HG03064 (cell line): ENCODE data around the gene CTU2.

ENCODE experiments used
- ATAC-seq: cut with Tn5 transposase; IDR thresholded peaks from one replicate; pipeline ENCODE4 v1.9.1; 2021; ENCODE audit warnings: low read depth; ENCODE audit not compliant: unreplicated experiment

The CTU2 gene

GRCh38 chr16:88726408-88726749 is 20.1 kb downstream of the CTU2 start:
- no peak for ATAC-seq

- ATAC-seq = no peak
These were observed 20.7 kb downstream of the CTU2 start for GRCh38 chr16:88726981-88727380.

- ATAC-seq = no peak
These were observed 21.6 kb downstream of the CTU2 start for GRCh38 chr16:88727871-88728270.

DNA sequence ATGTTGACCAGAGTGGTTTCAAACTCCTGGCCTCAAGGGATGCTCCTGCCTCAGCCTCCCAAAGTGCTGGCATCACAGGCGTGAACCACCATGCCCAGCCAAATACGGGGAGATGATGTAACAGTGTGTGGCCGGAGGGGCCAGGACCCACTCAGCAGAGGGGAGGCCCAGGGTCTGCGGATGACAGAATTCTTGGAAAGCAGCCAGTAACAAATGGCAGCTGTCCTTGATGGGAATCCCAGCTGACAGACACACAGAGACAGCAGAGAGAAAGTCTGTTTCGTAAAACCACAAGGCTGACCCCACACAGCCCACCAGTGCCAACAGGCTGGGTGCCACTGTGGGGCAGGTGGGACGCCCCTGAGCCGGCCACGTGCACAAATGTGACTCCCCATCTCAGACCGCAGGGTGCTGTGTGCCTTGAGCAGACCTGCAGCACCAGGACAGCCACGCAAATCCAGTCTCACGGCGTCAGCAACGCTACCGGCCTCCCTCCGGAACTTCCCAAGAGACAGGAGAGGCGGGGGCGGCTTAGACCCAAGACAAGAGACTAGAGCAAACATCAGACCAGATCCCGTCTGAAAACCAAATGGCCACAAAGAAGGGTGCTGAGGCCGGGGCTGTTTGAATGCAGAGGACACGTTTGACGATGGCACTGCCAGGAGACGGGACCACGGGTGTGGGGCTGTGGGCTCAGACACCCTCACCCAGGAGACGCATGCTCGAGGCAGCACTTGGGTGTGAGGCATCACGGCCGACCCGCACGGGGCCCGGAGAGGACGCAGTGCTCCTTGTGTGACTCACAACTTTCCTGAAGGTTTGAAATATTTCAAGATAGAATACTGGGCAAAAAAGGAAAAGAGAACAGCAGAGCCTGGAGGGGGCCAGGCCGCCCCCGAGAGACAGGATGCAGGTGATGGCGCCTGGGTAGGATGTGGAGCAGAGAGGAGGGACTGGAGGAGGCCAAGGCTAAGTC is 24.6 kb downstream of the CTU2 start:
- no peak for ATAC-seq

- ATAC-seq = no peak
These were observed 25.4 kb downstream of the CTU2 start for GRCh38 chr16:88731699-88732098.

- ATAC-seq = no peak
These were observed 26.1 kb downstream of the CTU2 start for GRCh38 chr16:88732172-88732960.

- no peak for ATAC-seq
These were observed 26.6 kb downstream of the CTU2 start for GRCh38 chr16:88732961-88733294.

- no peak for ATAC-seq
These were observed 27.5 kb downstream of the CTU2 start for GRCh38 chr16:88733630-88734360.

- ATAC-seq = no peak
These were observed 28.0 kb downstream of the CTU2 start for GRCh38 chr16:88734361-88734728.

GRCh38 chr16:88735121-88735520 is 28.8 kb downstream of the CTU2 start:
- no peak for ATAC-seq

- no peak for ATAC-seq
These were observed 29.3 kb downstream of the CTU2 start for GRCh38 chr16:88735616-88736015.

- ATAC-seq = no peak
These were observed 29.8 kb downstream of the CTU2 start for GRCh38 chr16:88736088-88736487.

- ATAC-seq = no peak
These were observed 30.2 kb downstream of the CTU2 start for GRCh38 chr16:88736496-88736895.

DNA sequence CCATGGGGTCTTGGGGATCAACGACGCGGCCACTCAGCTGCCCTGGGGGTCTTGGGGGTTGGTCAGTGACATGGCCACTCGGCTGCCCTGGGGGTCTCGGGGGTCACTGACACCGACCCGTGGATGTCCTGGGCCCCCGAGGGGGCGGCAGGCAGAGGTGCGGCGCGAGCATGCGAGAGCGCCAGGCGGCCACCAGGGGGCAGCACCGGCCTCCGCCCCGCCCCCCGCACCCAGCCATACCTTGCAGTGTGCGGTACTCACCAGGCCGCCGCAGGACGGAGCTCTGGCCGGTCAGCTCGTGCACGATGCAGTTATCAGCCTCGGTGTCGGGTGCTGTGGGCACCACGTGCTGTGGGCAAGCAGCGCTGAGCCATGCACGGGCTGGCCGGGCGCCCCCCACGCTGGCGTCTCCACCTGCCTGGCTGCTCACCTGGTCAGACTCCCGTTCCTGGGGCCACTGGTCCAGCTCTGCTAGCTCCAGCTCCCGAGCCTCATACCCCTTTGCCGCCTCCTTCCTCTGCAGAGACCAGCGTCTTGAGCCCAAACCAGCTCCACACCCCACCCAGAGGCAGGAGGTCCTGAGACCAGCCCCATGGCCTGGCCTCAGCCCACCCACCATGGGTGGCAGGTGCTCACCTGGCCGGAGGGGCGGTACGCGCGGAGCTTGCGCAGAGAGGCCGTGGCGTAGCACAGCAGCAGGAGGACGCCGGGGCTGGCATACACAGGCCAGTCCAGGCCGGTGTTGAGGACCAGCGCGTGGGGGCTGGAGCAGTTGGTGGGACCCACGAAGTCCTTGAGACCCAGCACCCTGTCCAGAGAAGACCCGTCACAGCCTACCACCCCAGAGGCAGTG is 31.2 kb downstream of the CTU2 start:
- no peak for ATAC-seq

- no peak for ATAC-seq
These were observed 32.1 kb downstream of the CTU2 start for GRCh38 chr16:88738151-88739084.

DNA sequence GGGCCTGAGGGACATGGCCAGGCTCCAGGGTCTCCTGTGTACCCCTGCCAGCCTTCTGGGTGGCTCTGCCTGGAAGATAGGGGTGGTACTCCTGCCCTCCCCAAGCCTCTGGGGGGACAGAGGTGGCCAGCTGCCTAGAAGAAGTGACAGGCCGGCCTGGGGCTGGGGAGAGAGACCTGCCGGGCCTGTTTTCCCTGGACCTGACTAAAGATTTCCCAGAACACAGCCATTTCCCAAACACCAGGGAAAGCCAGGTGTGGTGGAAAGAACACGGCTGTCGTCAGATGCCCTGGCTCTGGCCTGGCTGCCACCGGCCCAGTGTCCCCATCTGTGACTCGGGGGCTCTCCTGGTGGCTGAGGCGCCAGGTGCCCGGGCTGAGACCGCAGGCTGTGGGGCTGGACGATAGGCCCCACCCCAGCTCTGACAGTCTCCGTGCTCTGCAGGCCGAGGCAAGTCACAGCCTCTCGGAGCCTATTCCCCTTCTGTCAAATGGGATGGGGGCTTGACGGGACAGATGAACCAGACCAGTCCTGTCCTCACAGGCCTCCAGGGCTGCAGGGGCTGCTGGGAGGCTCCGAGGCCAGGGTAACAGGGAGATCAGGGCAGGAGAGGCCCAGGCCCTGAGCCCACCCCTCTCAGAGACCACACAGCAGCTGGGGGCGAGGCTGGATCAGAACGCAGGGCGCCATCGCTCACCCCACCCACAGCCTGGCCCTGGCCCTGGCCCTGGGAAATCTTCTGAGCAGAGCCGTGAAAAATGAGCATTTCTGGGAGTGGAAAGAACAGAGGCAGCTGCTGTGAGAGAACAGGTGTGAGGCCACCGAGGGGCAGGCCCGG is 33.1 kb downstream of the CTU2 start:
- no peak for ATAC-seq

DNA sequence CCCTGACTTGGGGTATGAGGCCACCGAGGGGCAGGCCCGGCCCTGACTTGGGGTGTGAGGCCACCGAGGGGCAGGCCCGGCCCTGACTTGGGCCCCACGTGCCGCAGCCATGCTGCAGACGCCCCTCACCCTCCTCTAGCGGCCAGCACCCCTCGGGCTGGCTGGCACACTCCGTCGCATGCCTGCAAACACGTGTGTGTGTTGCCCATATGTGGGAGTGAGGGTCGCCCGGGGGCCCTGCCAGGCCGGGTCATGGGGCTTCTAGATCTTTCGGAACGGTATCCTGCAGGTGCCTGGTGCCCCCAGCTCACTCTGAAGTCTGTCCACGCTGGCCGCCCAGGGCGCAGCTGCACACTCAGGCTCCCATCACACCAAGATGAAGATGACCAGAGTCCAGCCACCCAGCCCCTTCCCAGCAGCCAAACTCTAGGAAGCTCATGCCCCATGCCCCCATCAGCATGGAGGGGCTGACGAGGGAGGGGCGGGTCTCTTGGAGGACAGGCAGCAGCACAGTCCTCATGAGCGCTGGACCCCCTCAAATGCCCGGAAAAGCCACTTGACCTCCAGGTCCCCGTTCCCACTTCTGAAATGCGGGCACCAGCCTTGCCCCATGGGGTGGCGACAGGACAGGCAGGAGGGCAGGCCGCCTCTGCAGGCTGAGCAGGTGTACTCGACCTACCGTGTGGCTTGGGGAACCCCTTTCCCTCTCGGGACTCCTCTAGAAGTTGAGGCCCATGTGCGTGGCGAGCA is 33.8 kb downstream of the CTU2 start:
- no peak for ATAC-seq

GRCh38 chr16:88740727-88741055 is 34.4 kb downstream of the CTU2 start:
- ATAC-seq = no peak
